ENCODE results near the gene ZNF436. TPM values are rescaled to one million over a fixed set of nuclear protein-coding genes. Genes with fewer than 3 reads are reported as not detected.

The ZNF436 gene
- total RNA-seq, 1 donor from 2014 or later: 10.0 TPM

DNA sequence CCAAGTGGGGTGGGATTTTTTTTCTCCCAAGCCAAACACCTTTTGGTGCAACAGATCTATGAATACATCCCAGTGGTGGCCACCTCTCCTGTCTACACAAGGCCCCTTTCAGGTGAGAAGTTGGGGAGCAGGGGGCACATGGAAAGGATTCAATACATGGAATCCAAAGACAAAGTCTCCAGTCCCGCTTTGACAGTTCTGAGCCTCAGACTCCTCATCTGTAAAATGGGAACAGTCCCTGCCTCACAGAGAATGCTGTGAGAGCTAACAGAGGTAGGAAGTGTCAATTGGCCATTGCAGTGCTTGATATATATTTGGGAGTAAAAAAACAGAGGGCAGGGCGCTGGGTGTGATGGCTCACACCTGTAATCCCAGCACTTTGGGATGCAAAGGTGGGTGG is 26.7 kb upstream of the ZNF436 start:
- Mint-ChIP-seq H3K4me1 (peaks cover 23% of the 10 kb centered on the region), H3K9me3 (no peaks in the 10 kb centered on the region), H3K4me3 (no peak overlapping the region), H3K27ac (ENCODE audit: unreplicated experiment) (no peak overlapping the region), H3K36me3 (ENCODE audit: low read depth) (no peaks in the 10 kb centered on the region), H3K27me3 (ENCODE audit: low read depth) (no peaks in the 10 kb centered on the region)
- TF ChIP-seq, protein P1, sequence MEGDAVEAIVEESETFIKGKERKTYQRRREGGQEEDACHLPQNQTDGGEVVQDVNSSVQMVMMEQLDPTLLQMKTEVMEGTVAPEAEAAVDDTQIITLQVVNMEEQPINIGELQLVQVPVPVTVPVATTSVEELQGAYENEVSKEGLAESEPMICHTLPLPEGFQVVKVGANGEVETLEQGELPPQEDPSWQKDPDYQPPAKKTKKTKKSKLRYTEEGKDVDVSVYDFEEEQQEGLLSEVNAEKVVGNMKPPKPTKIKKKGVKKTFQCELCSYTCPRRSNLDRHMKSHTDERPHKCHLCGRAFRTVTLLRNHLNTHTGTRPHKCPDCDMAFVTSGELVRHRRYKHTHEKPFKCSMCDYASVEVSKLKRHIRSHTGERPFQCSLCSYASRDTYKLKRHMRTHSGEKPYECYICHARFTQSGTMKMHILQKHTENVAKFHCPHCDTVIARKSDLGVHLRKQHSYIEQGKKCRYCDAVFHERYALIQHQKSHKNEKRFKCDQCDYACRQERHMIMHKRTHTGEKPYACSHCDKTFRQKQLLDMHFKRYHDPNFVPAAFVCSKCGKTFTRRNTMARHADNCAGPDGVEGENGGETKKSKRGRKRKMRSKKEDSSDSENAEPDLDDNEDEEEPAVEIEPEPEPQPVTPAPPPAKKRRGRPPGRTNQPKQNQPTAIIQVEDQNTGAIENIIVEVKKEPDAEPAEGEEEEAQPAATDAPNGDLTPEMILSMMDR (conservative IDR thresholded peaks at IDR 0.05): no peak
- no peak for DNase-seq (ENCODE audit: low read depth, low spot score)

DNA sequence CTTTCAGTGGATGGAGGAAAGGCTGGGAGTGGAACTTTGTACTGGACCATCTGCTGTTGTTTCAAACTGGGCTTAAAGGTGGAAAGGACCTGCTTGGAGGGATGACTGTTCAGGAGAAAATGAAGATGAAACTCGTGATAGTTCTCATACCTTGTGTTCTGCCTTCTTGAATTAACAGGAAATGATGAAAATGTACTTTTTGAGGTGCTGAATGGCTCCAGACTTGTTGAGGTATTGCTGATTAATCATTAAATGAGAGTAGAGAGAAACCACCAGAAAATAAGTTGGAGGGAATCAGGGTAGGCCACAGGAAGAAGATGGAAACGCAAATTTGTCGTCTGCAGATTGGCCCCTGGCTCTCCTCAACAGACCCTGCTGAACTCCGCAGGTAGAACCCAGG is 26.2 kb upstream of the ZNF436 start:
- H3K27me3 Mint-ChIP-seq (ENCODE audit: low read depth): no peaks in the 10 kb centered on the region
- no peak overlapping the region for H3K4me3 Mint-ChIP-seq
- H3K9me3 Mint-ChIP-seq: no peaks in the 10 kb centered on the region
- peaks cover 23% of the 10 kb centered on the region for H3K4me1 Mint-ChIP-seq
- no peak overlapping the region for H3K27ac Mint-ChIP-seq (ENCODE audit: unreplicated experiment)
- TF ChIP-seq, protein P1 (conservative IDR thresholded peaks at IDR 0.05): no peak
- H3K36me3 Mint-ChIP-seq (ENCODE audit: low read depth): no peaks in the 10 kb centered on the region
- no peak for DNase-seq (ENCODE audit: low read depth, low spot score)

DNA sequence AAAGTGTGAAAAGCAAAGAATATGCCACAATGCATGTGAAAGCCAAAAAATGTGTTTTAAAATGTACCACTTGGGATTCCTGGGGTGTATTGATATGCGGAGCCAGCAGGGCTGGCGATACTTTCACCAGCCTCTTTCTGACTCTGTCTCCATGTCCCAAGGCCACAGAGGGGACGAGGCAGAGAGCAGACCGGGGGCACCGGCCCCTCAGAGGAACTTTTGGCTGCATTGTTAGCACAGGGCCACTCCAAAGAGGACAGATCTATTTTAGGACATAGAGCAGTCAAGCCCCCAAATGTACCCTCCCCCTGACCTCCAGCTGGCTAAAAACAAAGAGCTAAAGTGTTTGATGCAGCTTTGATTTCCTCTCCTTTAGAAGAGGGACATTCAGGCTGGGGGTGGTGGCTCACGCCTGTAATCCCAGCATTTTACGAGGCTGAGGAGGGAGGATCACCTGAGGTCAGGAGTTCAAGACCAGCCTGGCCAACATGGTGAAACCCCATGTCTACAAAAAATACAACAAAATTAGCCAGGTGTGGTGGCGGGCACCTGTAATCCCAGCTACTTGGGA is 25.6 kb upstream of the ZNF436 start:
- H3K27ac Mint-ChIP-seq (ENCODE audit: unreplicated experiment): no peak overlapping the region
- TF ChIP-seq, protein P1 (conservative IDR thresholded peaks at IDR 0.05): no peak
- peak overlapping the region; percentile 17 for H3K4me3 Mint-ChIP-seq
- H3K36me3 Mint-ChIP-seq (ENCODE audit: low read depth): no peaks in the 10 kb centered on the region
- H3K4me1 Mint-ChIP-seq: peaks cover 29% of the 10 kb centered on the region
- peak; percentile 22 for DNase-seq (ENCODE audit: low read depth, low spot score)
- H3K27me3 Mint-ChIP-seq (ENCODE audit: low read depth): no peaks in the 10 kb centered on the region
- no peaks in the 10 kb centered on the region for H3K9me3 Mint-ChIP-seq

DNA sequence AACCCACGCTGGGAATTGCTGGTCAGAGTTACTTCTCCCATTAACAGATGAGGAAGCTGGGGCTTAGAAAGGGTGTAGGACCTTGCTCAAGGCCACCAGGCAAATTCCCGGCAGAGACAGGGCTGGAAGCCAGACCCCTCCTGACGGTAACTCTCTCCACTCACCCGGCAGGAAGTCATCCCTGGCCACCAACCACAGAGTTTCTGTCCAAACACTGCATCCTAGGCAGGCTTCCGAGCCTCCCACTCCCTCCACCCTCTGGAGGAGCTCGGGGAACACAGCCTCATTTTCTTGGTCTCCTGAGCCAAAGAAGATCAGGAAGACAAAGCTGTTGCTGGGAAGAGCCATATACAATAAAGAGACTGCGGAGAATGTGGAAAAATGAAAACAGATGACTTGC is 25.0 kb upstream of the ZNF436 start:
- Mint-ChIP-seq H3K36me3 (ENCODE audit: low read depth) (no peaks in the 10 kb centered on the region), H3K27me3 (ENCODE audit: low read depth) (peaks cover 2% of the 10 kb centered on the region), H3K9me3 (no peaks in the 10 kb centered on the region), H3K4me1 (peaks cover 29% of the 10 kb centered on the region), H3K27ac (ENCODE audit: unreplicated experiment) (peak overlapping the region; percentile 37), H3K4me3 (peak overlapping the region; percentile 17)
- peak; percentile 18 for DNase-seq (ENCODE audit: low read depth, low spot score)
- TF ChIP-seq, protein P1 (conservative IDR thresholded peaks at IDR 0.05): no peak

DNA sequence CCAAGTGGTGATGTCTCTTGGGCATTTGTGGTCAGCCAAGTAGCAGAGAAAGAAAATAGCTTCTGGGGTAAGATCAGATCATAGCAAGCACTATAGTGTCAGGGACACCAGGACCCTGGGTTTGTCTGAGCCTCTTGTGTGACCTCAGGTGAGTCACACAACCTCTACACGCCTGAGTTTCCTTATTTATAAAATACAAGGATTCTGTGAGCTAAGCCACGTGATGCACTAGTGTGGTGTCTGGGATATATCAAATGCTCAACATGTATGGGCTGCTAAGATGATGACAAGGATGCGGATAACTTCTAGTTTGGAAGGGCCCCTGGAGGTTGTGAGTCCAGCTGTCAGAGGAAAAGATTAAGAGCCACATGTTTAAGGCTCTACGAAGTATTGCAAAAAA is 24.5 kb upstream of the ZNF436 start:
- DNase-seq (ENCODE audit: low read depth, low spot score): no peak
- H3K36me3 Mint-ChIP-seq (ENCODE audit: low read depth): no peaks in the 10 kb centered on the region
- no peaks in the 10 kb centered on the region for H3K9me3 Mint-ChIP-seq
- H3K4me1 Mint-ChIP-seq: peaks cover 29% of the 10 kb centered on the region
- H3K4me3 Mint-ChIP-seq: no peak overlapping the region
- H3K27me3 Mint-ChIP-seq (ENCODE audit: low read depth): peaks cover 2% of the 10 kb centered on the region
- H3K27ac Mint-ChIP-seq (ENCODE audit: unreplicated experiment): no peak overlapping the region
- TF ChIP-seq, protein P1 (conservative IDR thresholded peaks at IDR 0.05): no peak

All from neural crest cell (in vitro differentiated cells).